CD4-positive, alpha-beta T cell treated with Interleukin-10 for 1 hour (primary cell): ENCODE data around the gene HEXIM2.
"Not testable (repeated sequence)": the region's sequence is repeated elsewhere in the genome, so short reads cannot be mapped to it uniquely, and the experiment has no call there.

Source experiments
- DNase-seq: peaks from one replicate; pipeline ENCODE4 v3.0.0-alpha.2; 2020

HEXIM2 gene

DNA sequence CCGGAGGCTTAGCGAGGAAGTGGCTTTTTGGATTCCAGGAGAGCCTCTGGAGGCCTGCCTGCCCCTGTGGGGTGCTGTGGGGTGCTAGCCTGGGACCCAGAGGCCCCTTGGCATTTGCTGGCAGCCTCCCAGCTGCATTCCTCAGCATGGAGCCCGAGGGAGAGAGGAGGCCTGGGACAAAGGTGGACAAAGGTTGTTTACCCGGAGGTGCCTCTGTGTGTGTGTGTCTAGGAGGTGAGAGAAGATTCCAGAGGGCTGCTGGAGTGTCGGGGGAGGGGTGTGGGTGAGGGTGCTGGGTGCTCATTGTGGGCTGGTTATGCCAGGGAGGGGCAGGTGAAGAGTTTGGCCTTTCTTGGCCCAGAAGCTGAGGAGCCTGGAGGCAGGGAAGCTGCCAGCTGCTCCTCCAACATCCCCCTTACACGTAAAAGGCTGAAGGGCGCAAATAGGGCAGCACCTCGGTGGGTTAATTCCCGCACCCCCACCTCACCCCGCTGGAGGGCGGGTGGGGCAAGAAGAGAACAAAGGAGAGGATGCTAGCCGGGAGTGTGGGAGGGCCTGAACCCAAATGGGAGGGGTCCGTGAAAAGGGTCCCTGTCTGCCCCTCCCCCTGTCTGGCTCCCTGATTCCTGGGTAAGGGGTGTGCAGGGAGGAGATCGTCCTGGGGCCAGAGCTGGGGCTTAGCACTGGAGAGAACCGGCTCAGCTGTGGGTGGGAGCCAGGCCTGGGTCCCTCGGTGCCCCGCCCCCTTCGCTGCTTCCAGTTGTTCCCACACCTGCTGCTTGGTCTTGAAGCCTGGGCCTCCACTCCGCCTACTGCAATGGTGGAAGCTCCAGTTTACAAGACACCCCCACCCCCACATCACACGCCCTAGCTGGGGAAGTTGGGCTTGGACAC lies 9.9 kb downstream of the HEXIM2 start:
- no peak for DNase-seq

DNA sequence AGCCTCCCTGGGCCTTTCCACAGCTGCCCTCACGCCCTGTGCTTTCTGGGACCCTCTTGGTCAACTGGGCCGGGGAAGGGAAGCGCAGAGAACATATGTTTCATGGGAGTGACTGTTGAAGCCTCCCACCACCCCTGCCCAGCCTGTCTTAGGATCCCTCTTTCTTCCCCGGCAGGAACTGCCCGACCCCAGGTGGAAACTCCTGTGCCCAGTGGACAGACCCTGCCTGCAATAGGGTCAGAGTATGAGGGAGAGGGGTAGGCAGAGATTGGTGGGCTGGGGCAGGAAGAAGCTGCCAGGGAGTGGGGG lies 10.5 kb downstream of the HEXIM2 start:
- DNase-seq = no peak

DNA sequence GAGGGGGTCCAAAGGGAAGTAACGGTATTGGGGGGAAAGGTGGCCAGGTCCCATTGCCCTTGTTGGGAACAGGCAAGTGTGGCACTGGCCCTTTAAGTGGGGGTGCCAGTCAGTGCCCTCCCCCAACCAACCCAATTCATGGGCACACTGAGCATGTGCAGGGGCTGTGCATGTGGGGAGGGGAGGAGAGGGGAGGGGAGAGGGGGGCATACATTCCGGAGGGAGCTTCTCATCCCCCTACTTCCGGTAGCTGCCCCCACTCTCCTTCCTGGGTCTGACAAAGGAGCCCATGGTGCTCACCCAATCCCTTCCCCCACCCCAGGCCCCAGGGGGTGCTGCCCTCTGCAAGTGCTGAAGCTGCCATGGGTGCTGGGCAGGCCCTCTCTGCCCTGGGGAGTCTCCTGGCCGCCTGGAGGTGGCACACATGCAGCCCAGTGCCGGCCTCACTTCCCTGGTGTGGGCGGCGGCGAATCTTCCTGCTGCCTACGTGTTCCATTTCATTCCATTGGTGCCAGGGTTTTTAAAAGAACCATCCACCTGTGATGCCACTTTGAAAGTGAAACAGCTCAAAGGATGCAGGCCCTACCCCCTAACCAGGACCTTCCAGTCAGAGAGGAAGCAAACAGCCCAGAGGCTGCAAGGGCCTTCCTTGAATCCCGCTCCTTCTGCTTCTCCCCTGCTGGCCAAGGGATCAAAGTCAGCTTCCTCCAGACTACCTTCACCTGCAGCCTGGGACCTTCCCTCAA lies 11.0 kb downstream of the HEXIM2 start:
- peak; percentile 60 for DNase-seq

DNA sequence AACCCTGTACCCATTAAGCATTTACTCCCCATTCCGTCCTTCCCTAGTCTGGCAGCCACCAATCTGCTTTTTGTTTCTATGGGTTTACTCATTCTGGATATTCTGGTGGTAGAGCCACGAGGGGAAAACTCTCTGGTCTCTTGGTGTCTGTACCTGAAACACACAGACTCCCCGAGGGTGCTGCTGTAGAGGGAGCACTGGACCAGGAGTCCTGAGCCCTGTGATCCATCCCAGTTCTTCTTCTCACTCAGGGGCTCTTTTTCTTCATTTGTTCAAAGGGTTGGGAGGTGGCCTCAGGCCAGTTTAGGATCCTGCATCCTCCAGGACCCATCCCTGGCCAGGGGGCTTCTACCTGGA lies 14.1 kb downstream of the HEXIM2 start:
- DNase-seq = no peak

DNA sequence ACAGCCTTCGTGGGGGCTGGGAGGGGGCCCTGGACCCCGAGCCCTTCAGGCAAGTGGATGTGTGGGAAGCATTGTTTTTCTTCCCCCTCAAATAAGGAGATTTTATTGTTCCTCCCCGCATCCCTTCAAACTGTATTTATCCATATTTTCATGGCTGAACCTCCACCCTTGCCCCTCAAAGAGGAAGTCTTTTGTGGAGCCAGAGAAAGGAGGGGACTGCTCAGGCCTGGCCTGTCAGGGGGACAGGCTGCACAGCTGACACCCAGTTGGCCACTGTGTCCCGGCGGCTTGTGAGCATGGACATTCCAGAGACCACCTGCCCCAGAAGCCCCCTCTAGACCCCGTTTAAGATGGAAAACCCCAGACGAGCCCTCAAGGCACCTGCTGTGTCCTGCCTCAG lies 15.9 kb downstream of the HEXIM2 start:
- no peak for DNase-seq

DNA sequence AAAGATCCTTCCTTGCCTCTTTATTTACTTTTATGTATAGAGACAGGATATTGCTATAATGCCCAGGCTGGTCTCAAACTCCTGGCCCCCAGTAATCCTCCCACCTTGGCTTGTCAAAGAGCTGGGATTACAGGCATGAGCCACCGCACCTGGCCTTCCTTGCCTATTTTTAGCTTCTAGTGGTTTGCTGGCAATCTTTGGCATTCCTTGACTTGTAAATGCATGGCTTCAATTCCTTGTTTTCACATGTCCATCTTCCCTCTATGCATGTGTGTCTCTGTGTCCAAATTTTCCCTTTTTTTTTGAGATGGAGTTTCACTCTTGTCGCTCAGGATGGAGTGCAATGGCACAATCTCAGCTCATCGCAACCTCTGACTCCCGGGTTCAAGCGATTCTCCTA lies 22.5 kb downstream of the HEXIM2 start:
- DNase-seq = no peak

DNA sequence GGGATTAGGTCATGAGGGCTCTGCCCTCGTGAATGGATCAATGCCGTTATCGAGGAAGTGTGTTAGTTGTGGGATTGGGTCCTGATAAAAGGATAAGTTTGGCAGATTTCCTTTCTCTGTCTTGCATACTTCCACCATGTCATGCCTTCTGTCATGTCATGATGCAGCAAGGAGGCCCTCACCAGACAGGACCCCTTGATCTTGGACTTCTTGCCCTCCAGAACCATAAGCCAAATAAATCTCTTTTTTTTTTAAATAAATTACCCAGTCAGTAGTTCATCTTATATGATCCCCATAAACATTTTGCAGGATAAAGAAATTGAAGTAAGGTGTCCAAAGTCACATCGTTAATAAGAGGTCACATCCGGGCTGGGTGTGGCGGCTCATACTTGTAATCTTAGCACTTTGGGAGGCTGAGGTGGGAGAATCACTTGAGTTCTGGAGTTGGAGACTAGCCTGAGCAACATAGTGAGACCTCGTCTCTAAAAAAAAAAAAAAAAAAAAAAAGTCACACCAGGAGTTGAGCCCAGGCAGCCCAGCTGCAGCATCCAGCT lies 25.2 kb downstream of the HEXIM2 start:
- DNase-seq = no peak

DNA sequence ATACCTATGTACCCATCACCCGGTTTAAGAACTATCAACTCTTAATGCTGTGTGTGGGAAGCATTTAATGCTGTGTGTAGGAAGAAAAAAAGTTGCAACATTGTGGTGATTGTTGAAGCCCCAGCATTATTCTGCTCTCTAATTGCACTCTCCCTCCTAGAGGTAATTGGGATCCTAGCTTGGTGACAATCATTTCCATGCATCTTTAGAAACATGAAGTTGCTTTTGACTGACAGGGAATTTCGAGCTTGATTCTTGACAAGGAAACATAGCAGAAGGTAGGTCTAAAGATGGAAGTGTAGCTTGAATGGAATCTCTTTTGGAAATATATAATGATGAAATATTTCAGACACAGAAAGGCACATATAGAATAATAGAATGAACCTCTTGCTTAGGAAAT lies 27.3 kb downstream of the HEXIM2 start:
- no peak for DNase-seq

DNA sequence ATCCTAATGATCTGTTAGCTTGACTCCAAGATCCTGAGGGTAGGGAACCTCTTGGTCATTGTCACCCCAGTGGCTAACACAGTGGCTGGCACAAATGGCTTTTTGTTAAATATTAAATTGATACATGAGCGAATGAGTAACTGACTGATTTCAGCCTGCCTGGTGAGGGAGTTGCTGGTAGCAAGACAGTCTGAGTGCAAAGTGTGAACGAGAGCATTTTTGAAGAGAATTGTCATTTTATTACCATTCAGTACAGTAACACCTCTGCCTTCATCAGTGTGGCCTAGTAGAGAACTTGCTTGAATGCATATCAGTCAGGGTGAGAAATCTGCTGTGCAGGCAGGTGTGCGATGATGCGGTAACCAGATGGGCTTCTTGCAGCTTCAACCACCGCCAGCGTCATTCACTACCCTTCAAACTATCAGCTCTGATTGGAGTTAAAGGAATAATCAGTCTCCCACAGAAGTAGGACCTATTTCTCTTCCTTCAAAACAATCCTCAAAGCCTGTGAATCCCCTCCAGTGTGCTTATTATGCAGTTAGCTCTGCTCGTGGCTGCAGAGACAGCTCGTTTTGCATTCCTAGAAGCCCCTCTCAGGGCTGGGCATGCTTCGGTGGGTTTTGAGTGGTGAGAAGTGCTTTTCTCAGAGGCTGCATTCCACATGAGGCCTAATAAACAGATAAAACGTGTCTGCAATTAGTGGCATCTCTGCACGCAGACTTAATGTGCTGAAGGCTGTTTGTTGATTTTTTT lies 29.0 kb downstream of the HEXIM2 start:
- DNase-seq = no peak

DNA sequence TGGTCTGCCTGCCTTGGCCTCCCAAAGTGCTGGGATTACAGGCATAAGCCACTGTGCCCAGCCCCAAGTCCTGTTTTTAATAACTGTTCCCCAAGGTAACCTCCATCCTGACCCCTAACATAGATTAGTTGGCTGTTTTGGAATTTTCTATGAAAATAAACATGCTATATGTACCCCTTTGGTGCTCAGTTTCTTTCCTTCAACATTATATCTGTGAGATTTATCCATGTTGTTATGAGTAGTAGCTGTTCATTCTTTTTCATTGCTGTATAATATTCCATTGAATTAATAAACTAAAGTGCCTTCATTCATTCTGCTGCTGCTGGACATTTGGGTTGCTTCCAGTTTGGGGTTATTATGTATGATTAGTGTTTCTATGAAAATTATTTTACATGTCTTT lies 33.7 kb downstream of the HEXIM2 start:
- no peak for DNase-seq

DNA sequence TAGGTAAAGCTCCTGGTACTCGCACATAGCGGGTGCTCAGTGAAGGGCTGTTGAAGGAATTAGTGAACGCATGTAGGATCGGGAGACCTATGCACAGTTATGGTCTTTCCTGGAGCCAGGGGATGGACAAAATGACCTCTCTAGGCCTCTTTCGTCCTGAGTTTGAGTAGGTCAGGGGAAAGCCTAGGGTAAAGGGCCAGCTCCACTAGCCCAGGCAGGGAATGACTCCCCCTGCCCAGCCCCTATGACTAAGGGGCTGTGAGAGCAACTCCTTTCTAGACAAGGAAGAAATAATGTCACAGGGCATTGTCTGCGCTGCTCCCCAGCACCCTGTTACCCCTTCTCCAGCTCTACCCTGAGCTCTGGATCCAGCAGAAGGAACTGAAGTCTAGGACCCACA lies 35.4 kb downstream of the HEXIM2 start:
- DNase-seq = no peak

DNA sequence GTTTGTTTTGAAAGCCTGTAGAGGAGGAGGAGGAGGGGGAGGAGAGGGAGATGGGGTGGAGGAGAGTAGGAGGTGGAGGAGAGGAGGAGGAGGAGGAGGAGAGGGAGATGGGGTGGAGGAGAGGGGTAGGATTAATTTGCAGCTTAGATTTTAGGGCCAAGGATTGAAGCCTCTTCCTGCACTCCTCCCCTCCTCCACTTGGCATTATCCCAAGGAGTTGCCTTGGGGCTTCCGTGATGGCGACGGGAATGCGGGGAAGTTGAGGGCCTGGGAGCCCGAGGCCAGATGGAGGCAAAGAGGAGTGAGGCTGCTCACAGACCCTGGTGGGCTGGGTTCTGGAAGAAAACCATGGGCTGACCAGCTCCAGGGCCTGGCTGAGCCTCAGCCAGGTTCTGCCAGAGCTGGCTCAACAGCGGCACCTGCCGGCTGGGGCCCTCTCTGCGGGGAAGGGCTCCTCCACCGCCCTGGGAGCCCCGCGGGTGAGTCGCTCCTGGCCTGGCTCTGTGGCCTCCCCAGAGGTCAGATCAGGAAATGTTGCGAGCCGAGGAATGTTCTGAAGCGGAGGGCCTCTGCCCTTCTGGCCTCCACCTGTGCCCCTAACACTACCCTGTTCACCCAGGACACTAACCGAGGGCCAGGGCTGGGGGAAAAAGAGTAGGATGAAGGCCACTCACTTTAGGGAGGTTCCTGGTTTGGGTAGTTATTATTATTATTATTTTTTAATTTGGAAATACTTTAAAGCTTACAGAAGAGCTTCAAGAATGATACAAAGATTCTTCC lies 36.1 kb downstream of the HEXIM2 start:
- DNase-seq = peak; percentile 88

DNA sequence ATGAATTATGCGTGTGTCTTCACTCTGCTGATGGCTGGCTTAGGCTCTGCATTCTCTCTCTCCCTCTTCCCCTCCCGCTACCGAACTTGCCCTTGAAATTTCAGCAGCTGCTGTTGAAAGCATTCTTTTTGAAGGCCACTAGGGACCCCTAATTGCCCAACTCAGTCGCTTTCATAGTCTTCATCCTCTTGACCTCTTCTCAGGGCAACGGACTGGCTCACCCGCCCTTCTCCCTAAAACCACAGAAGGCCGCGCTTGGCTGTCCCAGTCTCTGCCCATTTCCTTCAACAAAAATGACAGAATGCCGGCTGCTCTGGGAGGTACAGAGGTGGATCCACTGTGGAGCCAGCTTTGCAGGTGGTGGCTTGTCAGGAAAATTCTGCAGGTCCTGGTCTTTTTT lies 39.0 kb downstream of the HEXIM2 start:
- DNase-seq = no peak

DNA sequence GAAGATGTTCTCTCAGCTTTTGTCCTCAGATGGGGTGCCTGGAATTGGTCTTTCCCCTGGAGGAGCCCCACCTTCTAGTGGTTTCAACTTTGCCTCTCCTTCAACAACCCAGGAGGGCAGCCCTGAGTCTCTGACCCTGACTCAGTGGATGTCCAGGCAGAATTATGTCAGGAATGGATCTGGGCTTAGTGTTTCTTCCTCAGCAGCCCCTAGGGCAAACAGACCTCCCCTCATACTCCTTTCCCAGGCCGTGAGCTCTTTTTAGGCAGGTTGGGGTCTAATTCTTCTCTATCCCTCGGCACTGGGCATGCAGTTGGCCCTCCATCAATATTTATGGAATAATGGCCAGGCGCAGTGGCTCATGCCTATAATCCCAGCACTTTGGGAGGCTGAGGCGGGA lies 39.8 kb downstream of the HEXIM2 start:
- DNase-seq = no peak

DNA sequence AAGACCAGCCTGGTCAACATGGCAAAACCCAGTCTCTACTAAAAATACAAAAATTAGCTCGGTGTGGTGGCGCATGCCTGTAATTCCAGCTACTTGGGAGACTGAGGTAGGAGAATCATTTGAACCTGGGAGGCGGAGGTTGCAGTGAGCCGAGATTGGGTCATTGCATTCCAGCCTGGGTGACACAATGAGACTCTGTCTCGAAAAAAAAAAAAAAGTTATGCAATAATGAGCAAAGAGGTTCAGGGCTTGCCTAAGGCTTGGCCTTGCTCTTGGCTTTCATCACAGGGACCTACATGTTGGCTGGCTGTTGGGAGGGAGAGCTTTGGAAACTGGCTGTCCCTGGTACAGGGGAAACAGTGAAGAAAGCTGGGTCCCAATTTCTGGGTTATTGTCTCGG lies 40.2 kb downstream of the HEXIM2 start:
- not testable (repeated sequence) for DNase-seq

DNA sequence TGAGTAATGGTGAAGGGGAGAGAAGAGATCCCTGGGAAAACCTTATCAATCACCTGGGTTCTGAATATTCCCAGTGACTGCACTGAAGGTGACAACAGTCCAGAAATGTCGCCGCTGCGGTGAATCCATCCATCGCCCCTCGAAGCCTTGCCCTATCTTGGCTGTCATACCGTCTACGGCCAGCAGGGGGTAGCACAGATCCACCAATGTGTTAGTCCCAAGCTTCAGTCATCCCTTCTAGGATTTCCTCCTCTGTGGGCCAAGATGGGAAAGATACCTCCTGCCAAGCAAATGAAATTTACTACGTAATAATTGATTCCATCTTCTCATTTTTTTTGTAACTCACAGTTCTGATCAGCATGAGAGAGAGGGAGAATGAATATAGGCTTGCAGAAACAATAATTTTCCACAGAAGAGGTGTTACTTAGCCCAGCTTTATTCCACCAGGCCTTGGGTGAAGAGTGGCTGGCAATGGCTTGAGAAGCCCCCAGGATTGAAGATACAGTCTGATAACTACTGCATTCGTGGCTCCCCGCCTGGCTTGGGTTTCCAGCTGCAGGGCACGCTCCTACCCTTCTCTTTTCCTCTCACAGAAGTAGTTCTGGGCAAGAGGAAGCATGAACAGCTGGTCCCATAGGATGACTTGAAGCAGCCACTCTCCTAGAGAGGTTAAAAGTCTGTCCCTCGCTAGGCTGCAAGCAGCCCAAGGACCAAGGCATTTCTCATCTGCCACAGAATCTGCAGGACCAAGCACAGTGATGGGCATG lies 57.4 kb downstream of the HEXIM2 start:
- DNase-seq = peak; percentile 87
